ENCODE data around the gene CARD19.
"Not testable (repeated sequence)": the region's sequence is repeated elsewhere in the genome, so short reads cannot be mapped to it uniquely, and the experiment has no call there.

Gene CARD19

DNA sequence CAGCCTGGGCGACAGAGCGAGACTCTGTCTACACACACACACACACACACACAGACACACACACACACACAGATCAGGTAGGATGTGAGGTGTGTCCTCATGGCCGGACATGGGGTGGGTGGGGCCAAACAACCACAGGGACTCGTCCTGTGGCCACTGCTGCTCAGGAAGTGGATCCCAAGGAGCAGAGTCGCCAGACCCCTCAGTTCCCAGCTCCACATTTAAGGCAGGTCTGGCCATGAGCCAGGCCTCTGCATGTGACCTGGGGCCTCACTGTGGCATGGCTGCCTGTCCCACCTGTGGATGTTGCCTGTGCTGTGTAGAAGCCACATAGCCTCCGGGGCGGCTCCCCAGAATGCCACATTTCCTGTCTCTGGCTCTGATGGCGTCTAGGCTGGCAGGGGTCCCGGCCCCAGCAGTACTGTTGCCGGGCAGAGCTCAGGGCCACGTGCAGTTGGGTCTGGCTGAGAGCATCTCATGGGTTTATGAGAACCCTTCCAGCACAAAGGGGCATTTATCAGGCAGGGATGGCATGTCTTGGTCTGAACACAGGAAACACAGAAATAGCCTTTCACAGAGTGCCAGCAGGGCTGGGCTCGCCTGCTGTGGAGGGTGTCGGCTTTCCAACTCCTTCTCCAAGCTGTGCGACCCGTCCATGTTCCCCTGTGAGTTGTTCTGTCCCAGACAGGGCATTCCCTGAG lies 48.0 kb downstream of the CARD19 start:
- no peak for TF ChIP-seq ZFX (IDR thresholded peaks at IDR 0.05)
- TF ChIP-seq, protein P1, sequence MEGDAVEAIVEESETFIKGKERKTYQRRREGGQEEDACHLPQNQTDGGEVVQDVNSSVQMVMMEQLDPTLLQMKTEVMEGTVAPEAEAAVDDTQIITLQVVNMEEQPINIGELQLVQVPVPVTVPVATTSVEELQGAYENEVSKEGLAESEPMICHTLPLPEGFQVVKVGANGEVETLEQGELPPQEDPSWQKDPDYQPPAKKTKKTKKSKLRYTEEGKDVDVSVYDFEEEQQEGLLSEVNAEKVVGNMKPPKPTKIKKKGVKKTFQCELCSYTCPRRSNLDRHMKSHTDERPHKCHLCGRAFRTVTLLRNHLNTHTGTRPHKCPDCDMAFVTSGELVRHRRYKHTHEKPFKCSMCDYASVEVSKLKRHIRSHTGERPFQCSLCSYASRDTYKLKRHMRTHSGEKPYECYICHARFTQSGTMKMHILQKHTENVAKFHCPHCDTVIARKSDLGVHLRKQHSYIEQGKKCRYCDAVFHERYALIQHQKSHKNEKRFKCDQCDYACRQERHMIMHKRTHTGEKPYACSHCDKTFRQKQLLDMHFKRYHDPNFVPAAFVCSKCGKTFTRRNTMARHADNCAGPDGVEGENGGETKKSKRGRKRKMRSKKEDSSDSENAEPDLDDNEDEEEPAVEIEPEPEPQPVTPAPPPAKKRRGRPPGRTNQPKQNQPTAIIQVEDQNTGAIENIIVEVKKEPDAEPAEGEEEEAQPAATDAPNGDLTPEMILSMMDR (conservative IDR thresholded peaks at IDR 0.05) = no peak
- H3K27ac ChIP-seq = no peak overlapping the region

DNA sequence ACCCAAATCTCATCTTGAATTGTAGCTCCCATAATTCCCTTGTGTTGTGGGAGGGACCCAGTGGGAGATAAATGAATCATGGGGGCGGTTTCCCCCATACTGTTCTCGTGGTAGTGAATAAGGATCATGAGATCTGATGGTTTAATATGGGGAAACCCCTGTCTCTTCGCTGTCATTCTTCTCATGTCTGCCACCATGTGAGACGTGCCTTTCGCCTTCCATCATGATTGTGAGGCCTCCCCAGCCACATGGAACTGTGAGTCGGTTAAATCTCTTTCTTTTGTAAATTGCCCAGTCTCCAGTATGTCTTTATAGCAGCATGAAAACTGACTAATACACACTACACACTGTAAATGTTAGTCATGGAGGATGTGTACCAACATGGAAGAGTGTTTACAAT lies 50.7 kb downstream of the CARD19 start:
- H3K27ac ChIP-seq = not testable (repeated sequence)

DNA sequence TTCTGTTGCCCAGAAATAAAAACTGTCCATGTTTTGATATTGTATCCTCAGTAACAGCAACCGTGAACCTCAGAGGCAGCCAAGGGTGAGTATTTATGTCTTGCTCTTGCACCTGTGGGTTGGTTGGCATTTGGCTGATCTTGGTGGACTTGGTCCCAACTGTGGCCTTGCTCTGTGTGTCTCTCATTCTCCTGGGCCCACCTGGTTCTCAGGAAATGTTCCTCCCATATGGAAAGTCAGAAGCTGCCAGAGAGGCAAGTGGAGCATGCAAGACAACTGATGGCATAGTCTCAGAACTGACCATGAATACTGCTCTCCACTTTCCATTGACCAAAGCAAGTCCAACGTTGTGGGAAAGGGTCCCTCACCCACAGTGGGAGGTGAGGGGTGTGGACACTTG lies 51.6 kb downstream of the CARD19 start:
- H3K27ac ChIP-seq = no peak overlapping the region
- TF ChIP-seq, protein P1 (conservative IDR thresholded peaks at IDR 0.05) = no peak
- TF ChIP-seq ZFX (IDR thresholded peaks at IDR 0.05) = no peak

DNA sequence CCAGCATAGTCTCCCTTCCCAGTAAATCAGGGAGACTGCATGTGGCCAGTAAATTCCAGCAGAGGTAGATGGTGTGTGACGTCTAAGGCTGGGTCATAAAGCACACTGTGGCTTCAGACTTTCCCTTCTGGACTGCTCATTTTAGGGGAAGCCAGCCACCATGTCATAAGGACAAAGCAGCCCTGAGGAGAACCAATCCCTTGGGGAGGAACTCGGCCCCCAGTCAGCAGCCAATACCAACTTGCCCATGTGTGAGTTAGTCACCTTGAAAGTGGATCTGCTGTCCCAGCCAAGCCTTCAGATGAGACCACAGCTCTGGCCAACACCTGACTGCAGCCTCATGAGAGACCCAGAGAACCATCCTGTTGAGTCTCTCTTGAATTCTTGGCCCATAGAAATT lies 52.7 kb downstream of the CARD19 start:
- H3K27ac ChIP-seq = no peak overlapping the region
- TF ChIP-seq ZFX (IDR thresholded peaks at IDR 0.05) = no peak
- TF ChIP-seq, protein P1 (conservative IDR thresholded peaks at IDR 0.05) = no peak

DNA sequence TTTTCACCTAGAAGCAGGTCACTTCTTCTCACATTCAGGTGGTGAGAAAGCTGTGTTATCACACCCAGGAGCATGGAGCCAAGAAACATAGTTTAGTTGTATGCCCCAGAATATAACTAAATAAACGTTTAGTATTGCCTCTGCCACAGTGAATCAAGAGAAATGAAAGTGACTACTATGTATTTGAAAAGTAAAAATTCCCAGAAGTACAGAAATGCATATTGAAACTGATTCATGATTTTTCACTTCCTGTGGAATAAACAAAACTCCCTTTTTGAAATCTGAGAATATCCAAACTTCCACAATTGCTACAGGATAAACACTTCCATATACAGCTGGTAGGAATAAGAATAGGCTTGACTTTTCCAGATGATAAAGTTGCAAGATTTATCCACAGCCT lies 53.3 kb downstream of the CARD19 start:
- no peak for TF ChIP-seq ZFX (IDR thresholded peaks at IDR 0.05)
- TF ChIP-seq, protein P1 (conservative IDR thresholded peaks at IDR 0.05) = no peak
- no peak overlapping the region for H3K27ac ChIP-seq

DNA sequence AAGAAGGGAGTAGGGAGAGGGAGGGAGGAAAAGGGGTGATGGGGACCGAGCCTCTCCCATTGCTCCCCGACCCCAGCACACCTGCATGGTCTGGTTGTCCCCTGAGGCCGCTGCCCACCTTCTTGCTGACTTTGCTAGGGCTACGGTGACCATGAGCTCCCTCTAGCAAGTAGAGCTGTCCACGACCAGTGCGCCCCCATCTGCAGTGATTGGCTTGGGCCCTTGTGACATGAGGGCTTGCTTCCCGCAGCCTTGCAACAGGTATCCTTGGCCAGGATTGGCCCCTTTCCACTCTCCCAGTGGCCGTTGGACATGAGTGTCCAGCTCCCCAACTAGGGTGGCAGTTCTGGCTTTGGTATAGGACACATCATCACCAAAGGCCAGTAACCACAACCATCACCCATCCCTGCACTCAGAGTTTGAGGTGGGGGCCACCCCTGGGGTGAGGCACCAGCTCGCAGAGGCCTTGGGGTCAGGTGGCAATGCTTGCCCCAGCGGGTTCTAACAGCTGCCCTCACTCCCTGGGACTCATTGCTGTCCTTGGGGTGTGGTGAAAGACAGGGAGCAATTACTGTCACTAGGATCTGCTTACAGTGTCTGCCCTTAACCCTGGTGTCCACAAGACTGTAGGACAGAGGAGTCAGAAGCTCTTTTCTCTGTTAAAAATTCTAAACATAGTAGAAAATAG lies 55.2 kb downstream of the CARD19 start:
- TF ChIP-seq, protein P1 (conservative IDR thresholded peaks at IDR 0.05) = no peak
- TF ChIP-seq ZFX (IDR thresholded peaks at IDR 0.05) = no peak
- H3K27ac ChIP-seq = no peak overlapping the region

DNA sequence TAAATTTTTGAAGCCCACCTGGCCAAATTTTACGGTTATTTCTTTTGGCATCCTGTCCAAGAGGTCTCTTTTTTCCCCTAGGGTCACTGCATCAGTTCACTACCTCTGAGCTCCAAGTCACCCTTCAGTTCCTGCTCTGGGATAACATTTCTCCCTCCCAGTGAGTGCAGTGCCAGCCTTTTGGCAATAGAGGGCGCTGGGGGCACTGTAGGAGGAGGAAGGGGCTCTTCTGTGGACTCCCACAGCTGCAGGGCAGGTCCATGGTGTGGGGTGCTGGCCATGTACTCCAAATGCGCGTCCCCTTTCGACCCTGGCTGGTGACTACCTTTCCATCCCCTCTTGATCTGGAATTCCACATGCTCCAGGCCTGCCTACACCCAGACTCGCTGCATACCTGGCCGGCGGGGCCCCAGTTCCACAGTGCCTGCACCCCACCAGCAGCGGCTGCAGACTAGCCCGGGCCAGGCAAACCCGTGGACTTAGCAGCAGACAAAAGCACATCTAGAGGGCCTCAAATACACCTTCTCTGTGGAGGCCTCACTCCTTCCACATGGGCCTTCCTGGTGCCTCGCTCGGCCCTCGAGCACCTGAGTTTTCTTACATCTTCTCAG lies 58.4 kb downstream of the CARD19 start:
- no peak for TF ChIP-seq ZFX (IDR thresholded peaks at IDR 0.05)
- TF ChIP-seq, protein P1 (conservative IDR thresholded peaks at IDR 0.05) = peak; percentile 88
- H3K27ac ChIP-seq = no peak overlapping the region

All from C4-2B (cell line).